HG03378 (cell line): ENCODE measurements around the gene DTNBP1.

Experiments
- ATAC-seq: cut with Tn5 transposase; IDR thresholded peaks from one replicate; pipeline ENCODE4 v1.9.1; 2021; ENCODE audit warnings: mild to moderate bottlenecking, moderate library complexity; ENCODE audit not compliant: unreplicated experiment

DTNBP1 gene

DNA sequence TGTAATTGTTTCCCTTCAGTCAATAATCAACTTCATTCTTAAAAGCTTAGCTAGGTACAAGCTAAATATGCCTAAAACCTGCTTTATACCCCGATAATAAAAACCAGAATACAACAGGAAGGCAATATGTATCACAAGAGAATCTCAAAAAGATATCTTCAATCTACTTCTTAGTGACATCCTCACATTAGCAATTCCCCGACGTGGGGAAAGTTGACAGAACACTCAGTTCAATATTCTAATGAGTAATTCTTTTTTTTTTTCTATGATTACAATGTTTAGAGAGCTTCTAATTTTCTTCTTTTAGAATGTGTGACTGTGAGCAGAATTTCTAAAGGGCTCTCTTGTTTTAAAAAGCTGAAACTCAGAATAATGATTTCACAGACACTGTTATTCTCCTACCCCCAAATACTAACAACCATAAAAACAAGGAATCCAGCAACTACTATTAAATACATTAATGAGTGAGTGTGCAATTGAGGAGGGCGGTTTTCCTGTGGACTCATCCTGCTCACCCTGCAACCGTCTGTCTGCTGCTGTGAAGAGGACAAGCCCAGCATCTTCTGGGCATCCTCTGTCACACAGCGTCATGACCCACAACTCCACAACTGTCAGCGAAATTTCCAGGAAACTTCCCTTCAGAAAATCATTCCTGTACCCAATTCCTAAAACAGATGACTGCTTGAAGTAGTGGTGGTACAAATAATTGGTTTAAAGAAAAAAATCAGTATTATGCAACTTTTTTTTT lies 68.1 kb downstream of the DTNBP1 start:
- no peak for ATAC-seq

DNA sequence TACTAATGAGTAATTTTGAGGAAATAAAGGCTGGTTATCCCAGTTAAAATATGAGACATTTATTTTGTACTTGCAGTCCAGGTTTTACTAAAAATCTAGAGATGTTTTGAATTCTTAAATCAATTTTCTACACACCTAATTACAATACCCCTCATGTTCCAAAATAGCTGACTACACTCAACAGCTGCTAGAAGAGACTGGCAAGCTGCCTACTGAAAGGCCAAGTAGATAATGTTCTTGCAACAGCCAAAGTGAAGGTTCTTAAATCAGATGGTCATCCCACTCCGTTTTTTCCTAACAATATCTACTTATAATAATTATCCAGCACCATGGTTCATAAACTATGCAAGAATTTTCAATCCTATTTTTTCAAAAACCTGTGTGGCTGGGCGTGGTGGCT lies 69.0 kb downstream of the DTNBP1 start:
- ATAC-seq: no peak

- no peak for ATAC-seq
Observed at GRCh38 chr6:15592610-15593009, 70.2 kb downstream of the DTNBP1 start.

DNA sequence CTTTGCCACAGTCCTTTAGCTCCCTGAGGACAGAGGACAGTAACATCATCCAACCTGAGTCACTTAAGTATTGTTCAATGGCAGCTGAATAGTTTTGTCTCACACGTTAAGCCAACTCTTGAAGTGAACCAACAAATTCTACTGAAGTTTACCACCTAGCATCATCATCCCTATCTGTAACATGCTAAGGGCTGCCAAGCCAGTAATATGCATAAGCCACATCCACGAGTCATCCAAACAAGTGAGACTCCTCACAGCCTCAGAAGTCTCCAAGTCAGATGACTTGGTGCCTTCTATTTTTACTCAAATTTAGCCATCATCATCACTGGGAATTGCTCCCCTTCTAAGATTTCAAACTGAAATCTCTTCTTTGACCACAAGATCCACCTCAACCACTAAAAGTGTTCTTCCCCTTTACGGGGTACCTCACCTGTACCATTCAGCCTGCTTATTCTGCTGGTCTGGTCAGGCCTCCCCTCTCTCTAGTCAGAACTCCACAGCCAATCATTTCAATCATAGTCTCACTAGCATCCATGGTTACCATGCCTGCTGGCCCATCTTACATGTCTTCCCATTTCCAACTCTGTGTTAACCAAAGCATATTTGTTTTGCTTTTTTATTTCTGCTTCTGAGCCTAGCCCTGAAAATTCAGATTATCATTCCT lies 73.7 kb downstream of the DTNBP1 start:
- no peak for ATAC-seq

GRCh38 chr6:15586503-15586902 lies 76.3 kb downstream of the DTNBP1 start:
- ATAC-seq: no peak

- ATAC-seq: no peak
Observed at GRCh38 chr6:15585760-15586214, 77.0 kb downstream of the DTNBP1 start.

DNA sequence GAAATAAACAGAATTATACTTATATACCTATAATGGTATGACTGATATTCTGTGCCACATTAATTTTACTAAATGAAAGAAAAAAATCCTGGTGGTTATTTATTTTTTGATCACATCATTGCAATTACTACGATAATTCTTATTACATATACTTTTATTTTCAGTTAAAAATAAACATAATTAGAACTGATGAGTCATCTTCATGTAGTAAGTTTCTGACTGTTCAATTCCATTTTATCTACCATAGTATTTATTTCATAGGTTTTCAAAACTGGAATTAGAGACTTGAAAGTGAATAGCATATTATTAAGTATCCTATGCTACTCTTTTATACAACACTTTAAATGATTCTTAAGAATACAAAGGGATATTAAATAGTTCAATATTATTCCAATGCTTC lies 80.3 kb downstream of the DTNBP1 start:
- ATAC-seq: no peak

- ATAC-seq: no peak
Observed at GRCh38 chr6:15581751-15582150, 81.1 kb downstream of the DTNBP1 start.

GRCh38 chr6:15580326-15580725 lies 82.5 kb downstream of the DTNBP1 start:
- no peak for ATAC-seq

- ATAC-seq: no peak
Observed at GRCh38 chr6:15578716-15579391, 84.0 kb downstream of the DTNBP1 start.

DNA sequence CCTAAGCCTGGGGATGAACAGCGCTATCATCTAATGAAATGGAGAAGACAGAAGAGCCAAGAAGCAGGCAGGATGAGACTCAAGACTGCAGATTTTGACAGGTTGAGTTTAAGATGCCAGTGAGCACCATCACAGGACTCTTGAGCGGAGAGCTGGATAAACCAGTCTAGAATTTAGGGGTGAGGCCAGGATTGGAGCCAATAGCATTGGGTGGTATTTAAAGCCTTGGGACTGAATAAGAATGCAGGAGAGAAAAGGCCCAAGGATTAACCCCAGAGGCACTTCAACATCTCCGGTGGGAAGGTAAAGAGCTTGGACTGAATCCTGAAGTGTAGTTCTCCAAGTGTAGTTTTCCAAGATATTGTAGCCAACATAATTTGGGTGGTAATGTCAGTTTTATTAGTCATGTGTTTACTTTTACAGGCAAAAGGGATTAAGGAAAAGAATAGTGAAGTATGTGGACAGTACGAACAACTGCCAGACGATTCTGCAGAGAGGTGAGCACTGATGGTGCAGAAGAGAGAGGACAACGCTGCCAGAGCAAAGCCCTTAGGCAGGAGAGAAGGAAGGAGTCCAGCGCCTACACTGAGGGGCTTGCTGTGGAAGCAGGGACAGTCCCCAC lies 85.2 kb downstream of the DTNBP1 start:
- no peak for ATAC-seq

DNA sequence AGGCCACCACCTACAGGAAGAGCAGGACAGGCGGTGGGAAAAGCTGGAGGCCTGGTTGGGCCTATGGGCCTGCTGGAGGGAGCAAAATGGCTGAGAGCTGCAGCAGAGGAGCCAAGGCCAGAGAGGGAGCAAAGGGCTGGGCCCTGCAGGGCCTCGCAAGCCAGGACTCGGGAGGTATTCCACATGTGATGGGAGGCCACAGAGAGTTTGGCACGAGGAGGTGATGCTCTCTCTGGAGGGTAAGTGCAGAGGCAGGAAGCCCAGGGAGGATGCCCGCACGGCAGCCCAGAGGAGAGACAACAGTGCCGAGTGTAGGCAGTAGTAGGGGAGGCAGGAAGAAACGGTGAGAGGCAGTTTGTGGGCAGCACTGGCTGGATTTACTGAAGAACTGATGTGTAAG lies 85.7 kb downstream of the DTNBP1 start:
- ATAC-seq: no peak

GRCh38 chr6:15575357-15576033 lies 87.3 kb downstream of the DTNBP1 start:
- no peak for ATAC-seq

- ATAC-seq: no peak
Observed at GRCh38 chr6:15574486-15574885, 88.3 kb downstream of the DTNBP1 start.

- ATAC-seq: no peak
Observed at GRCh38 chr6:15574023-15574422, 88.8 kb downstream of the DTNBP1 start.

DNA sequence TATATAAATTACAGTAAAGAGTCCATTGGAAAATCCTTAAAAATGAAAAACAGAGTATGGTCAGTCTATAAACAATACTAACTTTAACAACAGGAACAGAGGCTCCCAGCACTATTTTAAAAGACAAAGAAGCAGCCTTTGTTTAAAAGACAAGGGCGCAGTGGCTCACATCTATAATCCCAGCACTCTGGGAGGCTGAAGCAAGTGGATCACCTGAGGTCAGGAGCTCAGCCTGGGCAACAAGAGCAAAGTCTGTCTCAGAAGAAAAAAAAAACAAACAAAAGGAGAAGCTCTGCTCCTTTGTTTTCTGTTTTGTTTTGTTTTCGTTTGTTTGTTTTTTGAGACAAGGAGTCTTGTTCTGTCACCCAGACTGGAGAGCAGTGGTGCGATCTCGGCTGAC lies 89.4 kb downstream of the DTNBP1 start:
- ATAC-seq: no peak

- ATAC-seq: no peak
Observed at GRCh38 chr6:15572296-15573016, 90.4 kb downstream of the DTNBP1 start.

- ATAC-seq: no peak
Observed at GRCh38 chr6:15570171-15570570, 92.7 kb downstream of the DTNBP1 start.

DNA sequence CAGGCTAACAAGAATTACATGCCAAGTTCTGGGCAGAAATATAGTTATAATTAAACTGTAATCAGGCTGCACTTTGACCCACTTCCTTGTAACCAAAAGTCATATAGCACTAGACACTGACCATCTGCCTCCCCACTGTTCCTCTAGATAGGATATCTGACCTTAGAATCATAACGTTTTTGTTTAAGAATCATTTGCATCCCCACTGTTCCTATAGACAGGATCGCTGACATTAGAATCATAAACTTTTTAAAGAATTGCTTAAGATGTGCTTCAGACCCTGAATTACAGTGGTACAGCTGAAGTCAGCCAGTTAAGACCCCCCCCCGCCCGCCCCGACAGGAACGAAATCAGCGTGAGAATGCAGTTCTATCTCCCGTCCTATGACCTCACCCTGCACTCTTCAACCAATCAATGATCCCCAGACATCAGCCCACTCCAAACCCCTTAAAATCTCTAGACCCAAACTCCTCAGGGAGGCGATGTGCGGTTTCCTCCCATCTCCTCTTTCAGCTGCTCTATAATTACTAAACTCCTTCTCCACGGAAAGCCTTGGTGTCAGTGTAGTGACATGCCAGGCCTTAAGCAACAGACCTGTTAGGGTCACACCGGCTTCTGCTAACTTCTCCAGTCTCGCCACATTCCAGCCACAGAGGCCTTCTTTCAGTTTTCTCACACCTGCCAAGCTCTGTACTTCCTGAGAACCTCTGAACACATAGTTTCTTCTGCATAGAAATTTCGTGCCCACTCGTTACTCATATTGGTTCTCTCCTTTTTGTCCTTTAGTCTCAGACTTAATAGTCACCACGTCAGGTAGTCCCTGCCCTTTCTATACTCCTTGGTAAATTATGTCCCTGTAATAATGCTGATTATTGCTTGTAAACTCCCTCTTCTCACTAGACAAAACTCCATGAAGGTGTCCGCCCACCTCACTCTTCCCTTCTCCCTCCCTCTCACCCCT lies 93.5 kb downstream of the DTNBP1 start:
- ATAC-seq: no peak
